ENCODE data around the gene TBC1D22A.

DNA sequence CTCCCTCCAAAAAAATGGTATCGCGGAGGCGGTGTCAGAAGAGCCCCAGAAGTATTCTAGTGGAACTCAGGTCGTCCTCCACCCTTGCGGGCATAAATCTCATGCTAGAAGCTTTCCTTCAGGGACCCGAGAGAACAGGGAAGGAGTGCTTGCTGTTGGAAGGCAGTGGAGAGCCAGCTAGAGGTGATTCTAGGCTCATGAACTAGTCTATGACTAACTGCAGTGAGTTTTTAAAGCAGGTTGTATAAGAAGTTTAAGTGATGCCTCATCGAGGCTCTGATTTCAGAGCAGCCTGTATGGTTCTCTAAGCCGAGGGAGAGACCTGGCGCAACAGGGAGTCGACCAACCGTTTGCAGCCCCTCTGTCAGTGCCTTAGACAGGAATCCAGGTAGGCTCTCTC is 85.7 kb downstream of the TBC1D22A start:
- TF ChIP-seq, protein P1, sequence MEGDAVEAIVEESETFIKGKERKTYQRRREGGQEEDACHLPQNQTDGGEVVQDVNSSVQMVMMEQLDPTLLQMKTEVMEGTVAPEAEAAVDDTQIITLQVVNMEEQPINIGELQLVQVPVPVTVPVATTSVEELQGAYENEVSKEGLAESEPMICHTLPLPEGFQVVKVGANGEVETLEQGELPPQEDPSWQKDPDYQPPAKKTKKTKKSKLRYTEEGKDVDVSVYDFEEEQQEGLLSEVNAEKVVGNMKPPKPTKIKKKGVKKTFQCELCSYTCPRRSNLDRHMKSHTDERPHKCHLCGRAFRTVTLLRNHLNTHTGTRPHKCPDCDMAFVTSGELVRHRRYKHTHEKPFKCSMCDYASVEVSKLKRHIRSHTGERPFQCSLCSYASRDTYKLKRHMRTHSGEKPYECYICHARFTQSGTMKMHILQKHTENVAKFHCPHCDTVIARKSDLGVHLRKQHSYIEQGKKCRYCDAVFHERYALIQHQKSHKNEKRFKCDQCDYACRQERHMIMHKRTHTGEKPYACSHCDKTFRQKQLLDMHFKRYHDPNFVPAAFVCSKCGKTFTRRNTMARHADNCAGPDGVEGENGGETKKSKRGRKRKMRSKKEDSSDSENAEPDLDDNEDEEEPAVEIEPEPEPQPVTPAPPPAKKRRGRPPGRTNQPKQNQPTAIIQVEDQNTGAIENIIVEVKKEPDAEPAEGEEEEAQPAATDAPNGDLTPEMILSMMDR (conservative IDR thresholded peaks at IDR 0.05; ENCODE audit: low read depth, low read length): no peak
- TF ChIP-seq EZH2 (IDR thresholded peaks at IDR 0.05; ENCODE audit: low read length, unreplicated experiment): no peak

All from PC-3 (cell line).